ENCODE measurements around the gene ELMO1. TPM values are rescaled to one million over a fixed set of nuclear protein-coding genes. Genes with fewer than 3 reads are reported as not detected.
A peak's percentile ranks its signal among the peaks of the same experiment; 100 is the strongest.

ELMO1 gene
- total and polyA plus RNA-seq, 2 of the 13 experiments (the other 11 are each of a cell fraction or from before 2014, with no cell fraction given) = 0.11 to 0.17 TPM

- no peak for TF ChIP-seq ZNF329 (CRISPR knock-in tag; IDR thresholded peaks at IDR 0.05; ENCODE audit: low read depth)
- no peak for TF ChIP-seq ZNF275 (CRISPR knock-in tag; IDR thresholded peaks at IDR 0.05; ENCODE audit: borderline replicate concordance)
- no peak for TF ChIP-seq ZNF513 (CRISPR knock-in tag; conservative IDR thresholded peaks at IDR 0.05)
- no peak for TF ChIP-seq NFKB2 (CRISPR knock-in tag; IDR thresholded peaks at IDR 0.05; ENCODE audit: borderline replicate concordance)
- TF ChIP-seq ZNF430 (CRISPR knock-in tag; IDR thresholded peaks at IDR 0.05) = no peak
- TF ChIP-seq ZFP1 (CRISPR knock-in tag; IDR thresholded peaks at IDR 0.05) = peak; percentile 82; the same call in 1 of the 2 replicates
- no peak for TF ChIP-seq DZIP1 (CRISPR knock-in tag; IDR thresholded peaks at IDR 0.05)
- no peak for TF ChIP-seq ZNF605 (CRISPR knock-in tag; IDR thresholded peaks at IDR 0.05)
- no peak for TF ChIP-seq PCBP2 (optimal IDR thresholded peaks at IDR 0.05; ENCODE audit: low read depth, low read length, poor library complexity, severe bottlenecking)
- no peak for TF ChIP-seq ZNF264 (CRISPR knock-in tag; IDR thresholded peaks at IDR 0.05)
- TF ChIP-seq ZBED4 (CRISPR knock-in tag; IDR thresholded peaks at IDR 0.05; ENCODE audit: borderline replicate concordance) = no peak
- TF ChIP-seq EEA1 (CRISPR knock-in tag; IDR thresholded peaks at IDR 0.05; ENCODE audit: borderline replicate concordance) = no peak
- TF ChIP-seq FOXA1 (IDR thresholded peaks at IDR 0.05) = no peak
- TF ChIP-seq FOXA1 (CRISPR knock-in tag; IDR thresholded peaks at IDR 0.05) = peak; percentile 78
- no peak for TF ChIP-seq UBTF (CRISPR knock-in tag; IDR thresholded peaks at IDR 0.05)
- peak; percentile 85 for TF ChIP-seq ZNF746 (CRISPR knock-in tag; IDR thresholded peaks at IDR 0.05)
- TF ChIP-seq ZNF333 (CRISPR knock-in tag; IDR thresholded peaks at IDR 0.05; ENCODE audit: borderline replicate concordance) = no peak
These were observed 498.7 kb downstream of the ELMO1 start (continued) for GRCh38 chr7:36949711-36950600.

Data from HepG2 (cell line).